SKM-1 treated with dmso at 0.1 percent for 144 hours (cell line): ENCODE results near the gene LPP.

Experiments
- DNase-seq: peaks from one replicate; lab custom pipeline; 2025; ENCODE audit not compliant: unreplicated experiment; lab: John Stamatoyannopoulos, UW

The LPP gene

DNA sequence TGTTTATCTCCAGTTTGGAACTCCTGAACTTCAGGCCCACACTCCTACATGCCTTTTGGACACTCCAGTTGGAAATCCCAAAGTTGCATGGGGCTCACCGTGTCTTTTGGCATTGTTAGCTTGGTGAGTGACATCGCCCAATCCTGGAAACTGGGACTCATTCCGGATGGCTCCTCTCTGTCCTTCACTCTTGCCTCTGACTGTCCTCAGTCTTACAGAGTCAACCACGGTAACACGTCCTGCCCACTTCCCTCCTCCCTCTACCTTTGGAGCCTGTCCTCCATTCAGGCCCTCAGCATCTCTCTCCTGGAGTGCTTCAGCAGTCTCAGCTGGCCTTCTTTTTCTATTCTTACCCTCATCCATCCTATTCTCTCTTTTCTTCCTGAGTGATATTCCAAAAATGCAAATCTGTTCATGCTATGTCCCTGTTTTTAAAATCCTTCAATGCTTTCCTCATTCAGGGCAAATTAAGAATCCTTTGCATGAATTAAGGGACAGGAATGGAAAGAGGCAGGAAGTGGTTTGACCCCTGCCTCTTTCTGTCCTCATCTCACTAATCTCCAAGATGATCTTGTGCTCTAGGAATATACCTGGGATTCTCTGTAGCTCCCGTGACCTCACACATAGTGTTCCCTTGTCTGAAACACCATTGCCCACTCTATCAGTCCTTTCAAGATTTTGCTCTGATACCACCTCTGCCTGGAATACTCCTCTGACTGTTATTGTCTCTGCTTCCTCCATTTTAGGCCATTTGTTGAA, 42.5 kb downstream of the LPP start:
- DNase-seq = no peak

- peak; percentile 66 for DNase-seq
Observed at GRCh38 chr3:188197388-188197847, 43.5 kb downstream of the LPP start.

DNA sequence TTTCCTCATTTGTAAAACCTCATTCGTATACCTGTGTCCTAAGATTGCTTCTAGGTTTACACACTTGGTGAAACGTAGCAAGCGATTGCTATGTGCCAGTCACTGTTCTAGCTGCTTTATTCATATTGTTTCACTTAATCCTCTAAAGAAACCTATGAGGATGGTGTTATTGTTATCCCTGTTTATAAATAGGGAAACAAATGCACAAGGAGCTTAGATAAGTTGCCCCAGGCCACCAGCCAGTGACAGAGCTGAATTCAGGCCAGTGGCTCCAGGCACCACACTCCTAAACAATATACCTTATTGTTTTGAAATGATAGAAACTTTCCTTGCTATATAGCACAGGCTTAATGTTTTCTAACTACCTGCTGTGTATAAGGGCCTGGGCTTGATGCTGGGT, 44.0 kb downstream of the LPP start:
- DNase-seq = no peak

DNA sequence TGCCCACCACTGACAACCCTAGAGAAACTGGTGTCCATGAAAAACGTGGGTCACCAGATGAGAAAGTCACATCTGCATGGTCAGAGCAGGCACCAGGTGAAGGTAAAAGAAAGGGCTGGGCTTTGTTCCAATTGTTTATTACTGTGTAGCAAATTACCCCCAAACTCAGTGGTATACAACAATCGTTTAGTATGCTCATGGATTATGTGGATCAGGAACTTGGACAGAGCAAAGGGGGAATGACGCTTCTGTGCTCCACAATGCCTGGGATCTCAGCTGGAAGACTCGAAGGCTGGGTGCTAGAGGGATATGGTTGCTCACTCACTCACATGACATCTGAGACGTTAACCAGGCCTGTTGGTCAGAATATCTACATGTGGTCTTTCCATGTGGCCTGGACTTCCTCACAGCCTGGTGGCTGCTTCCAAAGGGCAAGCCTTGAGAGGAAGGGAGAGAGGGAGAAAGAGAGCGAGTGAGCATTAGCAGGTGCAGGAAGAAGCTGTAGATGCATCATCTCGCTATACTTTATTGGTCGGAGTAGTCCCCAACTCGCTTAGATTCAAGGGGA, 44.9 kb downstream of the LPP start:
- no peak for DNase-seq

- DNase-seq = no peak
Observed at GRCh38 chr3:188199386-188199785, 45.4 kb downstream of the LPP start.

DNA sequence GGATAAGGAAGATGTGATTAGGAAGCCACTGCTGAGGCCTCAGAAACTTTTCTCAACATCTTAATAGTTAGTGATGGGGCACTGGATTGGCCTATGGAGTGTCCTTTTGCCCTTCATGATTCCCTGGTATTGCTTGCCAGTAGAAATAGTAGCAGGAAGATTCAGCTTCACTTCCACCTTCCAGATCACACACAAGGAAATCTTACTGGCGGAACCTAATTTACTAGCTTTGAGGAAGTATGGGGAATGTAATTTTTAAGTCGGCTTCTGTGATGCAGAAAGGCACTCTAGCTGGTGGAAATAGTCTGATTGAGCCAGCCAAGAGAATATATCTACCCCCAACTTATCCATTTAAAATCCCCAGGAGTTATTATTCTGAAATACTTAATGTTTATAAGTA, 46.5 kb downstream of the LPP start:
- no peak for DNase-seq

GRCh38 chr3:188202358-188203138, 48.6 kb downstream of the LPP start:
- no peak for DNase-seq

DNA sequence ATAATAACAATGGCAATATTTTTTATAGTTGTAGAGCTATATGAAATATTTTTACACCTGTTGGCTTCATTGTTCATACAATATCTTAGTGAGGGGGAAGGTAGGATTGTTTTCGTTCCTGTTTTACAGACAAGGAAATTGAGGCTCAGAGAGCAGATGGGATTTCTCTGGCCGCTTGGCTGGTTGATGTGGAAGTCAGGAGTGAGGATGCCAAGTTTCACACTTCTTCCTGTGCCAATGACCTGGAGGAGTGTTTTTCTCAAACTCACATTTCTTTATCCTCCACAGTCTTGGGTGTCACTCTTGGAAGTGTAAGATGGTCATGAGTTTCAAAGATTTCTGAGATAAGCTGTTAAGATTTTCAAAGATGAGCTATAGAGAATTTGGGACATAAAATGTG, 50.6 kb downstream of the LPP start:
- DNase-seq = no peak

DNA sequence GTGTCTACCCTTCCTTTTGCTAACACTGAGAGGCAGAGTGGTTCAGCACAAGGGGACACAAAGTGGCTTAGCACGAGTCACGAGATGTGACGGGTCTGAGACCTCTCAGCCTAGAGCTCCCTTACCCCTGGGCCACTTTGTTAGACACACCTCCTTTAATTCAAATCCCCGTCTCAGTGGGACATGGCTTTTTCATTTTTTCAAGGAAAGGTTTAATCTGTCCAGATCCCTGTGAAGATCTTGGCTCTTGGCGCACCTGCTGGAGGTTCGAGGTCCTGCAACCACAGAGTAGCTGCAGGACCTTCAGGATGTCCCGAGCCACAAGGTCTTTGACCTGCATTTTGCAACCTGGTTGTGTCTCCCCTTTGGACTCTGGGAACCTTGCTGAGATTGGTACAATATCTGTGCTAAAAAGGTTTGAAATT, 52.0 kb downstream of the LPP start:
- DNase-seq = no peak

- no peak for DNase-seq
Observed at GRCh38 chr3:188206787-188207186, 52.8 kb downstream of the LPP start.

- DNase-seq = no peak
Observed at GRCh38 chr3:188207941-188208515, 54.1 kb downstream of the LPP start.

DNA sequence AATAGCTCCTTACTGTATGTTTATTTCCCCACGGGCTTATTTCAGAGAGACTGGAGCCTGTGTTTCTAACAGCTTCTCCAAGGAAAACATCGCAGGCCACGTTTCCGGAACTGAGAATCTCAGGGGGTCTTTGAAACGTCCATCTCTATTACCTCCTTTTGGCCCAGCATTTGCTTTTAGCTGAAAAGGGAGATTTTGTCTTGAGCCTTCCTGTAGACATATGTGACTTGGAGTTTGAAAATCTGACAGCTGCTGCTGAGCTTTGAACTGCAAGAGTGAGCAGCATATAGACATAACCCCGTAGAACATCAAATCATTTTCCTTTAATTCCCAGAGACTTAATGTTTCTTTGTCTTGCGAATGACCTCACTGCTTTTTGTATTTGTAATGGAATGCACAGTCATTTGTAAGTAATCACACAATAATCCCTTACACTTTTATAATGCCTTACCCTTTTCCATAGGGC, 54.6 kb downstream of the LPP start:
- no peak for DNase-seq

DNA sequence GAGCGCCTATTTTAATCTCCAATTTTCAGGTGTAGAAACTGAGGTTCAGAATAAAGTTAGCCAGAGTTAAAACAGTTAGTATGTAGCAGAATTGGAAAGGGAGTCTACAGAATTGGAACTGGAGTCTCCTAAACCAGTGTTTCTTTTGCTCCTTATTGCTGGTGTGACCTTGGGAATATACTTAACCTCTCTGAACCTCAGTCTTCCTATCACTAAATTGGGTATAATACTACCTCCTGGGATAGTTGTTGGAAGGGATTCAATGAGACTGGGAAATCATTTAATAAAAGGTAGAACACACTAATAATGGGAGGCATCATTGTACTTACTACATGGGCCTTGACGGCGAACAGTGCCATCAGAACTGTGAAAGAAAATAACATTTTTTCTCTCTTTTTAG, 55.1 kb downstream of the LPP start:
- no peak for DNase-seq

GRCh38 chr3:188209740-188210139, 55.8 kb downstream of the LPP start:
- DNase-seq = no peak

- no peak for DNase-seq
Observed at GRCh38 chr3:188211476-188211875, 57.5 kb downstream of the LPP start.

- DNase-seq = no peak
Observed at GRCh38 chr3:188212308-188212969, 58.5 kb downstream of the LPP start.

DNA sequence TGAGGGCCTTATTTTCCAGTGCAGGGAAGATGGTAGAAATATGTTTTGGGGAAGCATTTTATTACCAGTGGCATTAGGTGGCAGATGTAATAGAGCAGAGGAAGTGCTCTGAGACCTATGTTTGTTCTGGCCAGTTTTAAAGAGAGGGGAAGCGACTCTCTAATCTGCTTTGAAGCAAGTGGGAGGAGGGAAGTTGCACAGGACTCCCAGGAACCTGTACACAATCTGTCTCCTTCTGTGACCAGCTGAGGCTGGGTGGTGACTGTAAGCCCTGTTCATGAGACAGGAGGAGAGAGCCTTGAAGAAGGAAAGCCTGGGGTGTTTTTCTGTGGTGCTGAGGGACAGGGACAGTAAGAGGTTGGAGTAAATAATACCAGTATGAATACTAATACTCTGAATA, 60.5 kb downstream of the LPP start:
- peak; percentile 81 for DNase-seq

DNA sequence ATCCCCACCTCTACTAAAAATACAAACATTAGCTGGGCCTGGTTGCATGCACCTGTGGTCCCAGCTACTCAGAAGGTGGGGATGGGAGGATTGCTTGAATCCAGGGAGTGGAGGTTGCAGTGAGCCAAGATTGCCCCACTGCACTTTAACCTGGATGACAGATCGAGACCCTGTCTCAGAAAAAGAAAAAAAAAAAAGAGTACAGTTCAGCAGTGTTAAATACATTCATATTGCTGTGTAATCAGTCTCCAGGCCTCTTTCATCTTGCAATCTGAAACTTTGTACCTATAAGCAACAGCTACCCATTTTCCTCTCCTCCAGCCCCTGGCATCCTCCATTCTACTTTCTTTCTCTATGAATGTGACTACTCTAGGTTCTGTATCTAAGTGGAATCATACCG, 61.2 kb downstream of the LPP start:
- DNase-seq = no peak

DNA sequence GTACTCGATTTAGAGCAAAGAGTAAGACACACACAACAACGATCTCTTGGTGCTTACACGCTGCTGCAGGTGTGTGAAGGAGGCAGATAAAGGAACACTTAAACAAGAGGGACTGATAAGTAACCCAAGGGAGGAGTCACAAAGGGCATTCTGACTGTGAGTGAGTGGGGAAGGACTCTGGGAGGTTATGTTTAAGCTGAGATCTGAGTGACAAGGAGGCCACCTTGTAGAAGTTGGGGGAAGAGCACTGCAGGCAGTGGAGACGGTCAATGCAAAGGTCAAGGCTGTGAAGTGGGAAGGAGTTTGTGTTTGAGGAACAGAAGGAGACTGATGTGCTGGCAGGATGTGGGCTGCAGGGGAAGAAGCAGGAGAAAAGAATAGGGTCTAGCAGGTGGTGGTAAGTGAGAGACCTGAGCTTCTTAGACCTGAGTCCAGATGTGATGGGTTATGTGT, 63.1 kb downstream of the LPP start:
- DNase-seq = no peak

- DNase-seq = no peak
Observed at GRCh38 chr3:188217726-188218125, 63.8 kb downstream of the LPP start.

DNA sequence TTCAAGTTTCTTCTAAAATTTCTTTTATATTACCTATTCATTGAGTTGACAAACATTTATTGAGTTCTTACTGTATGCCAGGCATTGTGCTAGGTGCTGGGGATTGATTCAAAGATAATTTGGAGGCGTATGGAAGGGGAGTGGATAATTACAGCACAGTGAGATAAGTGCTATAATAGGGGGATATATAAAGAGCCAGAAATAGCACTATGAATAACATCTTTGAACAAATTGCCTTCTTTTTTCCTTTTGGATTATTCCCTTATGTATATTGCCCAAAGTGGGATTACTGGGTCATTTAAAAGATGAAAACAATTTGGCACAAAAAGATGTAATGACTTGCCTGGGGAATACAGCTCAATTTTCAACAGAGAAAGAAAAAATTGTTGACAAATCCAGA, 64.6 kb downstream of the LPP start:
- DNase-seq = no peak
